Liver (tissue), 9 donors: ENCODE results near the gene CSMD2. TPM values are rescaled to one million over a fixed set of nuclear protein-coding genes. Genes with fewer than 3 reads are reported as not detected.

ENCODE experiments used
- DNase-seq: peaks from one replicate; pipeline ENCODE4 v3.0.0-alpha.2; 2017; ENCODE audit warnings: low spot score
- H3K27ac ChIP-seq, 2 donors: one replicate each; pipeline ENCODE4 v1.7.0; 2013; ENCODE audit warnings: inconsistent platforms in 2 of 2, low read length in 2 of 2, control low read depth in 1 of 2, low read depth in 1 of 2, mild to moderate bottlenecking in 1 of 2
- H3K27me3 ChIP-seq, 4 donors: one replicate each; pipeline versions ENCODE4 v1.6.1 to v1.7.0; 2013; ENCODE audit warnings: low read length in 3 of 4, inconsistent platforms in 1 of 4, mild to moderate bottlenecking in 1 of 4, moderate library complexity in 1 of 4; ENCODE audit not compliant: control insufficient read depth in 4 of 4, insufficient read depth in 4 of 4
- H3K36me3 ChIP-seq, 4 donors: one replicate each; pipeline versions ENCODE4 v1.6.1 to v1.7.0; 2013; ENCODE audit warnings: low read length in 3 of 4, mild to moderate bottlenecking in 3 of 4, low read depth in 1 of 4, moderate library complexity in 1 of 4; ENCODE audit not compliant: control insufficient read depth in 4 of 4, insufficient read depth in 3 of 4
- H3K4me1 ChIP-seq, 4 donors: one replicate each; pipeline versions ENCODE4 v1.6.1 to v1.7.0; 2013; ENCODE audit warnings: low read length in 3 of 4, mild to moderate bottlenecking in 3 of 4, moderate library complexity in 1 of 4; ENCODE audit not compliant: control insufficient read depth in 4 of 4, insufficient read depth in 4 of 4
- H3K4me3 ChIP-seq, 3 donors: one replicate each; pipeline versions ENCODE4 v1.6.1 to v1.7.0; 2013; ENCODE audit warnings: low read length in 3 of 3, control low read depth in 1 of 3, low read depth in 1 of 3, mild to moderate bottlenecking in 1 of 3
- H3K9ac ChIP-seq, 2 donors: one replicate each; pipeline ENCODE4 v1.7.0; 2013; ENCODE audit warnings: low read length in 2 of 2, mild to moderate bottlenecking in 2 of 2, moderate library complexity in 2 of 2, control low read depth in 1 of 2, low read depth in 1 of 2
- H3K9me3 ChIP-seq, 4 donors: one replicate each; pipeline versions ENCODE4 v1.6.1 to v1.7.0; 2013; ENCODE audit warnings: low read length in 3 of 4; ENCODE audit not compliant: control insufficient read depth in 4 of 4
- CTCF ChIP-seq: fragments of 150-350 bp; IDR thresholded peaks from 2 replicates; pipeline ENCODE4 v1.5.1; 2017; ENCODE audit warnings: improper control_type of control experiment, low read depth, low read length; ENCODE audit not compliant: missing input control
- FOXA1 ChIP-seq: IDR thresholded peaks from 2 replicates; pipeline ENCODE4 v1.6.1; 2016; ENCODE audit warnings: antibody characterized with exemption
- FOXA2 ChIP-seq: IDR thresholded peaks from 2 replicates; pipeline ENCODE4 v1.6.1; 2016; ENCODE audit warnings: antibody characterized with exemption
- GABPA ChIP-seq, 2 donors: IDR thresholded peaks in 1 of 2; conservative IDR thresholded peaks in 1 of 2; 2 replicates each; pipeline ENCODE4 v1.6.1; 2016; ENCODE audit warnings: antibody characterized with exemption in 2 of 2, mild to moderate bottlenecking in 1 of 2, moderate library complexity in 1 of 2
- HNF4A ChIP-seq, 2 donors: conservative IDR thresholded peaks; 2 replicates each; pipeline ENCODE4 v1.6.1; 2016; ENCODE audit warnings: antibody characterized with exemption in 2 of 2, mild to moderate bottlenecking in 2 of 2
- HNF4G ChIP-seq: IDR thresholded peaks from 2 replicates; pipeline ENCODE4 v1.6.1; 2016; ENCODE audit warnings: antibody characterized with exemption
- JUND ChIP-seq, 2 donors: IDR thresholded peaks; 2 replicates each; pipeline ENCODE4 v1.6.1; 2016; ENCODE audit warnings: antibody characterized with exemption in 2 of 2
- MAX ChIP-seq: IDR thresholded peaks from 2 replicates; pipeline ENCODE4 v1.6.1; 2016; ENCODE audit warnings: antibody characterized with exemption
- NR2F2 ChIP-seq: IDR thresholded peaks from 2 replicates; pipeline ENCODE4 v1.6.1; 2016; ENCODE audit warnings: antibody characterized with exemption
- RAD21 ChIP-seq, 2 donors: IDR thresholded peaks; 2 replicates each; pipeline ENCODE4 v1.6.1; 2016; ENCODE audit warnings: antibody characterized with exemption in 2 of 2, mild to moderate bottlenecking in 2 of 2
- REST ChIP-seq: IDR thresholded peaks from 2 replicates; pipeline ENCODE4 v1.6.1; 2016; ENCODE audit warnings: antibody characterized with exemption, mild to moderate bottlenecking
- RXRA ChIP-seq, 2 donors: IDR thresholded peaks; 2 replicates each; pipeline ENCODE4 v1.6.1; 2017 to 2018; ENCODE audit warnings: antibody characterized with exemption in 2 of 2, mild to moderate bottlenecking in 1 of 2
- SP1 ChIP-seq: IDR thresholded peaks from 2 replicates; pipeline ENCODE4 v1.6.1; 2018; ENCODE audit warnings: antibody characterized with exemption, mild to moderate bottlenecking
- TAF1 ChIP-seq: conservative IDR thresholded peaks from 2 replicates; pipeline ENCODE4 v1.6.1; 2016; ENCODE audit warnings: antibody characterized with exemption, mild to moderate bottlenecking
- YY1 ChIP-seq: IDR thresholded peaks from 2 replicates; pipeline ENCODE4 v1.6.1; 2016; ENCODE audit warnings: antibody characterized with exemption, mild to moderate bottlenecking
- WGBS: extraction: QIAGEN DNeasy Blood & Tissue Kit; methylation state at CpG from one replicate; pipeline ENCODE4 v1.1.7; 2013; 5-methylcytosine and 5-hydroxymethylcytosine counted together
- polyA plus RNA-seq, 2 donors: library from polyadenylated mRNA; stranded (reverse) in 1 of 2; unstranded in 1 of 2; fragments of 200-250 nt in 1 of 2; fragments of >200 nt in 1 of 2; fragmentation: Nextera tagmentation in 1 of 2; extraction: Ambion mirVana in 1 of 2; gene quantifications; one replicate each; pipeline versions ENCODE4 v1.2.1 to v1.2.3, GENCODE V29; 2013 to 2015
- total RNA-seq, 2 donors: library from RNA; depleted of rRNA; stranded (reverse); fragments of >200 nt; gene quantifications; one replicate each; pipeline ENCODE4 v1.2.3, GENCODE V29; 2014
- TF ChIP-seq, protein P1 (sequence below): IDR thresholded peaks from 2 replicates; pipeline ENCODE4 v1.6.1; 2016; ENCODE audit warnings: antibody characterized with exemption
- donor health status: healthy.
- donor health status: healthy.
- donor health status: healthy.
- donor health status: healthy.
- donor health status: healthy.

The CSMD2 gene
- total and polyA plus RNA-seq, 4 donors, result 0.08 to 0.09 TPM; not detected in 2

- 82% methylated on average over 2 of the region's 2 CpGs for WGBS
These were observed 443.7 kb downstream of the CSMD2 start for GRCh38 chr1:33721301-33721815.

More at GRCh38 chr1:33721301-33721815, 443.7 kb downstream of the CSMD2 start:
- Histone ChIP-seq H3K27me3 (peaks cover 0 to 2% (median 0%) of the 10 kb centered on the region in 4 donors), H3K4me1 (no peaks in the 10 kb centered on the region), H3K36me3 (no peaks in the 10 kb centered on the region), H3K4me3 (no peak overlapping the region), H3K27ac (no peak overlapping the region), H3K9me3 (no peaks in the 10 kb centered on the region), H3K9ac (no peak overlapping the region)
- DNase-seq, result no peak
- TF ChIP-seq REST (no peak), RAD21 (IDR thresholded peaks at IDR 0.05) (no peak), NR2F2 (no peak), GABPA (IDR thresholded peaks at IDR 0.05 in 1 of 2, conservative IDR thresholded peaks at IDR 0.05 in 1 of 2) (no peak), TAF1 (no peak), JUND (IDR thresholded peaks at IDR 0.05) (no peak), RXRA (IDR thresholded peaks at IDR 0.05) (no peak), YY1 (no peak), CTCF (no peak), SP1 (no peak), HNF4A (conservative IDR thresholded peaks at IDR 0.05) (no peak), FOXA2 (no peak), MAX (no peak), HNF4G (no peak), FOXA1 (no peak)
- TF ChIP-seq, protein P1, sequence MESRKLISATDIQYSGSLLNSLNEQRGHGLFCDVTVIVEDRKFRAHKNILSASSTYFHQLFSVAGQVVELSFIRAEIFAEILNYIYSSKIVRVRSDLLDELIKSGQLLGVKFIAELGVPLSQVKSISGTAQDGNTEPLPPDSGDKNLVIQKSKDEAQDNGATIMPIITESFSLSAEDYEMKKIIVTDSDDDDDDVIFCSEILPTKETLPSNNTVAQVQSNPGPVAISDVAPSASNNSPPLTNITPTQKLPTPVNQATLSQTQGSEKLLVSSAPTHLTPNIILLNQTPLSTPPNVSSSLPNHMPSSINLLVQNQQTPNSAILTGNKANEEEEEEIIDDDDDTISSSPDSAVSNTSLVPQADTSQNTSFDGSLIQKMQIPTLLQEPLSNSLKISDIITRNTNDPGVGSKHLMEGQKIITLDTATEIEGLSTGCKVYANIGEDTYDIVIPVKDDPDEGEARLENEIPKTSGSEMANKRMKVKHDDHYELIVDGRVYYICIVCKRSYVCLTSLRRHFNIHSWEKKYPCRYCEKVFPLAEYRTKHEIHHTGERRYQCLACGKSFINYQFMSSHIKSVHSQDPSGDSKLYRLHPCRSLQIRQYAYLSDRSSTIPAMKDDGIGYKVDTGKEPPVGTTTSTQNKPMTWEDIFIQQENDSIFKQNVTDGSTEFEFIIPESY, result no peak
